Neural cell (in vitro differentiated cells): ENCODE data around the gene HOPX.

Experiments used
- EP300 ChIP-seq: fragments of 450-650 bp; conservative IDR thresholded peaks from 2 replicates; pipeline ENCODE4 v1.6.1; 2014; ENCODE audit warnings: antibody characterized with exemption, mild to moderate bottlenecking, moderate library complexity; ENCODE audit not compliant: poor library complexity, severe bottlenecking
- POLR2AphosphoS5 ChIP-seq: IDR thresholded peaks from 2 replicates; pipeline ENCODE4 v1.6.1; 2012
- RAD21 ChIP-seq: fragments of 450-650 bp; conservative IDR thresholded peaks from 2 replicates; pipeline ENCODE4 v1.6.1; 2014; ENCODE audit warnings: antibody characterized with exemption, mild to moderate bottlenecking, moderate library complexity
- TF ChIP-seq, protein P1 (sequence below): fragments of 450-650 bp; IDR thresholded peaks from 2 replicates; pipeline ENCODE4 v1.5.1; 2014; ENCODE audit warnings: antibody characterized with exemption, mild to moderate bottlenecking, moderate library complexity; ENCODE audit not compliant: poor library complexity, severe bottlenecking

- no peak for TF ChIP-seq POLR2AphosphoS5
- TF ChIP-seq RAD21: no peak
- no peak for TF ChIP-seq EP300
- TF ChIP-seq, protein P1, sequence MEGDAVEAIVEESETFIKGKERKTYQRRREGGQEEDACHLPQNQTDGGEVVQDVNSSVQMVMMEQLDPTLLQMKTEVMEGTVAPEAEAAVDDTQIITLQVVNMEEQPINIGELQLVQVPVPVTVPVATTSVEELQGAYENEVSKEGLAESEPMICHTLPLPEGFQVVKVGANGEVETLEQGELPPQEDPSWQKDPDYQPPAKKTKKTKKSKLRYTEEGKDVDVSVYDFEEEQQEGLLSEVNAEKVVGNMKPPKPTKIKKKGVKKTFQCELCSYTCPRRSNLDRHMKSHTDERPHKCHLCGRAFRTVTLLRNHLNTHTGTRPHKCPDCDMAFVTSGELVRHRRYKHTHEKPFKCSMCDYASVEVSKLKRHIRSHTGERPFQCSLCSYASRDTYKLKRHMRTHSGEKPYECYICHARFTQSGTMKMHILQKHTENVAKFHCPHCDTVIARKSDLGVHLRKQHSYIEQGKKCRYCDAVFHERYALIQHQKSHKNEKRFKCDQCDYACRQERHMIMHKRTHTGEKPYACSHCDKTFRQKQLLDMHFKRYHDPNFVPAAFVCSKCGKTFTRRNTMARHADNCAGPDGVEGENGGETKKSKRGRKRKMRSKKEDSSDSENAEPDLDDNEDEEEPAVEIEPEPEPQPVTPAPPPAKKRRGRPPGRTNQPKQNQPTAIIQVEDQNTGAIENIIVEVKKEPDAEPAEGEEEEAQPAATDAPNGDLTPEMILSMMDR: no peak
Observed at GRCh38 chr4:56684320-56685050, 3.4 kb upstream of the HOPX start.
